SK-N-MC (cell line): ENCODE results near the gene CDC42EP5.

Experiments
- DNase-seq: peaks from one replicate; pipeline ENCODE4 v3.0.0-alpha.2; 2011; ENCODE audit warnings: low read depth, low spot score
- H3K27ac ChIP-seq: fragments of 200-600 bp; sonication (generic); 2 replicates; pipeline ENCODE4 v1.5.1; 2016; ENCODE audit warnings: mixed run types
- H3K36me3 ChIP-seq: fragments of 200-600 bp; sonication (generic); 2 replicates; pipeline ENCODE4 v1.6.1; 2017; ENCODE audit warnings: antibody characterized with exemption, low read length, mixed read lengths; ENCODE audit not compliant: insufficient read depth
- H3K4me3 ChIP-seq: fragments of 200-600 bp; sonication (generic); 2 replicates; pipeline ENCODE4 v1.5.1; 2016
- H3K9ac ChIP-seq: fragments of 200-600 bp; sonication (generic); 2 replicates; pipeline ENCODE4 v1.8.0; 2017; ENCODE audit warnings: mixed run types, mixed read lengths; ENCODE audit not compliant: insufficient read length
- H3K9me3 ChIP-seq: fragments of 200-600 bp; sonication (generic); 2 replicates; pipeline ENCODE4 v1.6.1; 2017; ENCODE audit warnings: low read depth, mild to moderate bottlenecking, antibody characterized with exemption, low read length, moderate library complexity, mixed read lengths
- EZH2 ChIP-seq: fragments of 200-600 bp; sonication (generic); IDR thresholded peaks from one replicate; pipeline ENCODE4 v1.6.1; 2017; ENCODE audit warnings: antibody characterized with exemption
- FOXP2 ChIP-seq: optimal IDR thresholded peaks from 2 replicates; pipeline ENCODE3; 2011; ENCODE audit warnings: mild to moderate bottlenecking, moderate library complexity; ENCODE audit not compliant: insufficient read depth; ENCODE audit errors: extremely low read length, control extremely low read depth
- POLR2AphosphoS5 ChIP-seq: IDR thresholded peaks from 2 replicates; pipeline ENCODE4 v1.6.1; 2012; ENCODE audit warnings: mild to moderate bottlenecking, low read depth, low read length, borderline replicate concordance

CDC42EP5 gene

DNA sequence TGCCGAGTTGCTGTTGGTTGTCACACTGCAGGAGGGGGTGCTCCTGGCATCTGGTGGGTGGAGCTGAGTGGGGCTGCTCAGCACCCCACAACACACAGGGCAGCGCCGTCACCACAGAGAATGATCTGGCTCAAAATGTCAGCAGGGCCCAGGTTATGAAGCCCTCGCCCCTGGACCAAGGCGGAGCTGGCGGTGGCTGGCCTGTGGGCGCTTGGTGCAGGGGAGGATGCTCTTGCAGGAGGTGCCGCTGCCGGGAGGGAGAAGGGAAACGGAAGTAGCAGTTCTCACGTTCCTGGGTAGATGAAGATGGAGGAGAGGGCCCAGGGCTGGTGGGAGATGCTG, 38.3 kb downstream of the CDC42EP5 start:
- Histone ChIP-seq H3K4me3 (no peak overlapping the region), H3K27ac (no peak overlapping the region), H3K9ac (no peak overlapping the region), H3K9me3 (no peaks in the 10 kb centered on the region), H3K36me3 (no peaks in the 10 kb centered on the region)
- no peak for TF ChIP-seq FOXP2
- no peak for TF ChIP-seq EZH2
- no peak for TF ChIP-seq POLR2AphosphoS5
- no peak for DNase-seq

DNA sequence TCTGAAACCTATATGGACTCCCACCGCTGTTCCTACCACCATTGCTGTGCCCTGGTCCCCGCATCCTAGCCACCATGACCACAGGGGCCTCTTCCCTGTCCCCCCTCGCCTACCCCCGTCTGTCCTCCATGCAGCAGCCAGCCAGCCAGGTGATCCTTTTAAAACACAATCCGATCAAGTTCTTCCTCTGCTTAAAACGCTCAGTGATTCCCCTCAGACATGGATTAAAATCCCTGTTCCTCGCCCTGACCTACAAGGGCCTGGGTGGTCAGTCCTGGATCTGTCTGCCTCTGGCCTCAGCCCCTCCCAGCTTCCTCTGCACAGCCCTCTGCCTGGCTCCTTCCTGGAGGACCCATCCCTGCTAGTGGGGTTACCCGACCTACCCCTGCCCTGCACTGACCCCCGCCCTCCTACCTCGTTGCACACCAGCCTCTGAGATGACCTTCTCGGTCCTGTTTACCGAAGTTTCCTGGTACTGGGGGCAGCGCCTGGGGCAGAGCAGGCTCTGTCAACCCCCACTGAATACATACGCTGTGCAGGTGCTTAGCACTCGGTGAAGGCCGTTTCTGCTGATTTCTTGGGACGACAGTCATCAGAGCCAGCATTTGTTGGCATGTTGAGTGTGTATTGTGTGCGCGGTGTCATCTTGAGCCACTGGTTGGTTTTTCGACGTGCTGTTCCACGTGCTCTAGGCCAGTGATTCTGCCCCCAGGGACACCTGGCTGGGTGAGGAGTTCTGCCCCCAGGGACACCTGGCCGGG, 38.8 kb downstream of the CDC42EP5 start:
- no peaks in the 10 kb centered on the region for H3K9me3 ChIP-seq
- no peak for DNase-seq
- no peak overlapping the region for H3K27ac ChIP-seq
- H3K4me3 ChIP-seq: no peak overlapping the region
- H3K36me3 ChIP-seq: no peaks in the 10 kb centered on the region
- TF ChIP-seq EZH2 (no peak), FOXP2 (no peak), POLR2AphosphoS5 (no peak)
- no peak overlapping the region for H3K9ac ChIP-seq

GRCh38 chr19:54433697-54434096, 39.4 kb downstream of the CDC42EP5 start:
- H3K9ac ChIP-seq: no peak overlapping the region
- no peak overlapping the region for H3K4me3 ChIP-seq
- H3K36me3 ChIP-seq: no peaks in the 10 kb centered on the region
- no peak for DNase-seq
- TF ChIP-seq FOXP2 (no peak), POLR2AphosphoS5 (no peak), EZH2 (no peak)
- H3K27ac ChIP-seq: no peak overlapping the region
- H3K9me3 ChIP-seq: no peaks in the 10 kb centered on the region

GRCh38 chr19:54432144-54432738, 40.9 kb downstream of the CDC42EP5 start:
- H3K9ac ChIP-seq: no peak overlapping the region
- no peak for DNase-seq

GRCh38 chr19:54431255-54431838, 41.7 kb downstream of the CDC42EP5 start:
- no peak for DNase-seq
- Histone ChIP-seq H3K4me3 (peak overlapping the region; percentile 74), H3K9me3 (no peaks in the 10 kb centered on the region), H3K9ac (no peak overlapping the region), H3K27ac (no peak overlapping the region), H3K36me3 (no peaks in the 10 kb centered on the region)
- TF ChIP-seq EZH2 (no peak), POLR2AphosphoS5 (no peak), FOXP2 (no peak)

More at GRCh38 chr19:54432144-54432738, 40.9 kb downstream of the CDC42EP5 start:
- Histone ChIP-seq H3K27ac (no peak overlapping the region), H3K36me3 (no peaks in the 10 kb centered on the region), H3K4me3 (no peak overlapping the region), H3K9me3 (no peaks in the 10 kb centered on the region)
- TF ChIP-seq FOXP2: no peak
- no peak for TF ChIP-seq EZH2
- TF ChIP-seq POLR2AphosphoS5: no peak

DNA sequence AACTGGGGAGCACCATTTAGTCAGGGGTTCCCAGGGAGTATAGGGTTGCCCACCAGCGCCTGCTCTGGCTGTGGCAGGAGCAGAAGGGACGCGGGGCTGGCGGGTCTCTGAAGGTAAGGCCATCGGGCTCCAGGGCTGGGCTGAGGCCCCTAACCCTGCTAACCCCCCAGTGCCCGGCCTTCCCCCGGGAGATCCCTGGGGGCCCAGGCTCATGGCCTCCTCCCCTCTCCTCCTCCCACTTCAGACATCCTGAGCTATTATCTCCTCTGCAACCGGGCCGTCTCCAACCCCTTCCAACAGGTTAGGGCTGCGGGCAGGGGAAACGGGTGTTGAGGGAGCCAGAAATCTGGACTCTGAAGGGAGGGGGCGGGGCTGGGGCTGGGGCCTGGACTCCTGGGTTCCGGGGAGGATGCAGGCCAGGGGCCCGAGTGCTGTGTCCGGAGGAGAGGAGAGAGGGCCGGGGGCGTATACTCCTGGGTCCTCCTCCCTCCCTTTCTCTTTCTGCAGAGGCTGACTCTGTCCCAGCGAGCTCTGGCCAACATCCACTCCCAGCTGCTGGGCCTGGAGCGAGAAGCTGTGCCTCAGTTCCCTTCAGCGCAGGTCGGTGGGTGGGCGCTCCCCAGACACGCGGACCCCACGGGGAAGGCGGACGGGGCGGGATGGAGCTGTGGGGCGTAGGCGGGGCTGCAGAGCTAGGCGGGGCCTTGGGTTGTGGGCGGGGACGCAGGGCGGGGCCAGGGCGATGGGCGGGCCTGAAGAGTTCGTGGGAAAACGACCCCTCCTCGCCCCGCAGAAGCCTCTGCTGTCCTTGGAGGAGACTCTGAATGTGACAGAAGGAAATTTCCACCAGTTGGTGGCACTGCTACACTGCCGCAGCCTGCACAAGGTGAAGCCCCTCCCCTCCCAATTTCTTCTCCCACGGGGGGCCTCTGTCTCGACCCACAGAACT, 42.5 kb downstream of the CDC42EP5 start:
- no peak overlapping the region for H3K27ac ChIP-seq
- peak overlapping the region; percentile 74 for H3K4me3 ChIP-seq
- peak; percentile 10 for DNase-seq

DNA sequence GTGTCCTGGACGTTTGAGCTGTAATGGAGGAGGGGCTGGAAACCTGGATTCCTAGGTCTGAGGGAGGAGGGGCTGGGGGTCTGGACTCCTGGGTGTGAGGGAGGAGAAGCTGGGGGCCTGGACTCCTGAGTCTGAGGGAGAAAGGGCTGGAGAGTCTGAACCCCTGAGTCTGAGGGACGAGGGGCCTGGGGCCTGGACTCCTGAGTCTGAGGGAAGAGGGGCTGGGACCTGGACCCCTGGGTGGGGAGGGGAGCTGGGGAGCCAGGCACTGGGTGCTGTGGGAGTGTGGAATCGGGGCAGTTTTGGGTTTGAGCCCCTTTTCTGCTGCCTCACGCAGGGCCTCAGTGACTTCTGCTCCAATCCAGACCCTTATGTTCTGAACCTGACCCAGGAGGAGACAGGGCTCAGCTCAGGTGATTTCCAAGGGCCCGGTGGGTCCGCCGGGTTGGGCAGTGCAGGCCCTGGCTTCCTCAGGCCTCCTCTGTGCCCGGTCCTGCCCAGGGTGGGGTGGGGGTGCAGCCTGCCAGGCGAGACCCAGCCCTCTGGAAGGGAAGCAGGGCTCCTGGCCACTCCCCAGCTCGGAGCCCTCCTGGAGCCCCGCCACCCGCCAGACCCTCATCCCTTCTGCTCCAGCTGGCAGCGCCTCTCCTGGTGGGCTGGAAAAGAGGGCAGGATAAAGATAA, 43.4 kb downstream of the CDC42EP5 start:
- DNase-seq: no peak
- Histone ChIP-seq H3K4me3 (no peak overlapping the region), H3K9me3 (no peaks in the 10 kb centered on the region), H3K27ac (no peak overlapping the region), H3K36me3 (no peaks in the 10 kb centered on the region), H3K9ac (no peak overlapping the region)
- TF ChIP-seq FOXP2 (no peak), EZH2 (no peak), POLR2AphosphoS5 (no peak)

More for the DNA sequence above, 42.5 kb downstream of the CDC42EP5 start:
- H3K36me3 ChIP-seq: no peaks in the 10 kb centered on the region
- no peak overlapping the region for H3K9ac ChIP-seq
- no peak for TF ChIP-seq POLR2AphosphoS5
- no peak for TF ChIP-seq EZH2
- TF ChIP-seq FOXP2: no peak
- no peaks in the 10 kb centered on the region for H3K9me3 ChIP-seq
